HepG2 (cell line): ENCODE measurements around the gene C11orf42. TPM values are rescaled to one million over a fixed set of nuclear protein-coding genes. Genes with fewer than 3 reads are reported as not detected.
A peak's percentile ranks its signal among the peaks of the same experiment; 100 is the strongest.

Experiments used
- ATAC-seq: fragments of 200-7000 bp; cut with Tn5 transposase; 3 replicates; pipeline ENCODE4 v1.9.1; 2020; ENCODE audit warnings: mild to moderate bottlenecking, moderate library complexity
- BruUV-seq: library from RNA; stranded (reverse); fragments of 400-500 nt; replicated peaks from 2 replicates; lab custom pipeline; 2021; lab: Mats Ljungman, UMichigan
- CTCF ChIA-PET: fragments of 300-600 bp; formaldehyde crosslinking; extraction: SDS; loops from one replicate; lab custom pipeline; 2021; ENCODE audit warnings: low total read pairs, inconsistent platforms, low intra/inter-chr PET ratio; lab: Yijun Ruan, JAX
- POLR2A ChIA-PET: fragments of 350-600 bp; sonication (Branson Sonifier 250); formaldehyde crosslinking; loops from one replicate; lab custom pipeline; 2020; ENCODE audit warnings: antibody characterized with exemption, inconsistent platforms; lab: Yijun Ruan, JAX
- DNase-seq: peaks from one replicate; pipeline ENCODE4 v3.0.0-alpha.2; 2015; ENCODE audit warnings: low spot score
- FAIRE-seq: peaks from 3 replicates; lab custom pipeline; 2011; peaks lifted over from hg19 to GRCh38; lab: Jason Lieb, UNC
- H2AFZ ChIP-seq: one replicate; pipeline ENCODE4 v1.6.1; 2011; ENCODE audit warnings: low read length, inconsistent platforms
- H3K27ac ChIP-seq: fragments of 300-600 bp; 3 replicates; pipeline ENCODE4 v1.8.0; 2011; ENCODE audit warnings: mixed run types, mild to moderate bottlenecking, mixed read lengths, low read length, inconsistent platforms; ENCODE audit not compliant: insufficient read depth; ENCODE audit errors: extremely low read length
- H3K27me3 ChIP-seq, 2 experiments: fragments of 200-600 bp in 1 of 2; 2 replicates in 1 of 2; 3 replicates in 1 of 2; pipeline versions ENCODE4 v1.6.0 to v1.8.0; 2011; ENCODE audit warnings: low read length in 2 of 2, mild to moderate bottlenecking in 2 of 2, moderate library complexity in 2 of 2, inconsistent platforms in 1 of 2; ENCODE audit not compliant: insufficient read depth in 2 of 2, control insufficient read depth in 1 of 2
- H3K36me3 ChIP-seq, 2 experiments: fragments of 200-600 bp in 1 of 2; replicated peaks in 1 of 2; 2 replicates in 1 of 2; 3 replicates in 1 of 2; pipeline versions ENCODE4 v1.5.1 to v1.8.0; 2011; ENCODE audit warnings: low read length in 2 of 2, inconsistent platforms in 1 of 2; ENCODE audit not compliant: insufficient read depth in 2 of 2, control insufficient read depth in 1 of 2
- H3K4me1 ChIP-seq: 2 replicates; pipeline ENCODE4 v1.5.1; 2012; ENCODE audit warnings: low read length, inconsistent platforms; ENCODE audit not compliant: insufficient read depth
- H3K4me2 ChIP-seq: 2 replicates; pipeline ENCODE4 v1.6.0; 2011; ENCODE audit warnings: low read depth, low read length, inconsistent platforms
- H3K4me3 ChIP-seq, 3 experiments: fragments of 200-600 bp in 1 of 3; sonication (generic), shearing (Covaris generic) in 1 of 3; replicated peaks in 1 of 3; 2 replicates each; pipeline ENCODE4 v1.5.1; 2011 to 2016; ENCODE audit warnings: low read length in 3 of 3, inconsistent platforms in 2 of 3, low read depth in 2 of 3, mild to moderate bottlenecking in 2 of 3, control low read depth in 1 of 3, mixed read lengths in 1 of 3; ENCODE audit not compliant: insufficient read depth in 1 of 3
- H3K79me2 ChIP-seq: one replicate; pipeline ENCODE4 v1.6.1; 2011; ENCODE audit warnings: low read length, inconsistent platforms; ENCODE audit not compliant: insufficient read depth
- H3K9ac ChIP-seq: 2 replicates; pipeline ENCODE4 v1.6.0; 2011; ENCODE audit warnings: mild to moderate bottlenecking, low read depth, low read length, inconsistent platforms; ENCODE audit not compliant: insufficient read depth
- H3K9me3 ChIP-seq: 2 replicates; pipeline ENCODE4 v1.5.1; 2012; ENCODE audit warnings: mild to moderate bottlenecking, low read length
- H4K20me1 ChIP-seq: 2 replicates; pipeline ENCODE4 v1.6.0; 2011; ENCODE audit warnings: inconsistent platforms, mild to moderate bottlenecking, low read length, moderate library complexity; ENCODE audit not compliant: insufficient read depth
- MAFK ChIP-seq, 2 experiments: IDR thresholded peaks in 1 of 2; conservative IDR thresholded peaks in 1 of 2; 2 replicates each; pipeline ENCODE4 v1.6.1; 2011; ENCODE audit warnings: improper control_type of control experiment in 2 of 2, low read length in 2 of 2
- NFYB ChIP-seq: sonication (generic); formaldehyde crosslinking; IDR thresholded peaks from 2 replicates; pipeline ENCODE4 v1.4.0; 2020; ENCODE audit warnings: missing genetic modification reagents
- ZFYVE20 ChIP-seq: sonication (generic); formaldehyde crosslinking; IDR thresholded peaks from 2 replicates; pipeline ENCODE4 v1.8.0; 2023; ENCODE audit warnings: low read depth, mild to moderate bottlenecking, moderate library complexity, missing genetic modification reagents, borderline replicate concordance
- ZNF3 ChIP-seq: IDR thresholded peaks from 2 replicates; pipeline ENCODE4 v1.7.0; 2017; ENCODE audit warnings: inconsistent platforms
- ZSCAN22 ChIP-seq: sonication (generic); formaldehyde crosslinking; IDR thresholded peaks from 2 replicates; pipeline ENCODE4 v1.4.0; 2020; ENCODE audit warnings: mild to moderate bottlenecking, missing genetic modification reagents
- in situ Hi-C: cut with HindIII; loops from 2 replicates; pipeline ENCODE4 v1.10.0; 2017; ENCODE audit warnings: low pct_unique_long_range_greater_than_20kb; ENCODE audit not compliant: extremely low pct_ligation_motif_present
- intact Hi-C: fragments of 100-400 bp; cut with micrococcal nuclease; formaldehyde crosslinking; loops from one replicate; pipeline ENCODE4 v1.10.0; 2022; ENCODE audit not compliant: unreplicated experiment
- polyA plus RNA-seq, 8 experiments: library from polyadenylated mRNA; depleted of rRNA in 3 of 8; stranded (reverse) in 7 of 8; unstranded in 1 of 8; fragments of >200 nt; fragmentation: Illumina TruSeq in 4 of 8; extraction: Trizol in 4 of 8; gene quantifications; 2 replicates each; pipeline versions ENCODE4 v1.2.1 to v1.2.3, GENCODE V29; 2011 to 2016; ENCODE audit warnings: low read depth in 4 of 8, missing spikeins in 1 of 8, mixed read lengths in 1 of 8; ENCODE audit not compliant: insufficient read depth in 1 of 8
- total RNA-seq, 5 experiments: library from RNA; depleted of rRNA; stranded (reverse); fragments of >200 nt; fragmentation: Illumina TruSeq; extraction: Trizol; gene quantifications; 2 replicates each; pipeline ENCODE4 v1.2.3, GENCODE V29; 2016; ENCODE audit warnings: low read depth in 1 of 5
- TF ChIP-seq, protein P1 (sequence below): fragments of 450-650 bp; IDR thresholded peaks from 2 replicates; pipeline ENCODE4 v1.6.1; 2016
- TF ChIP-seq, protein P2 (sequence below): sonication (generic); formaldehyde crosslinking; IDR thresholded peaks from one replicate; pipeline ENCODE4 v1.5.1; 2020; ENCODE audit warnings: mild to moderate bottlenecking, missing genetic modification reagents; ENCODE audit errors: not compliant biosample characterization

C11orf42 gene
- total and polyA plus RNA-seq, 2 of the 13 experiments (the other 11 are each of a cell fraction or from before 2014, with no cell fraction given): not detected

- peaks cover 34% of the 10 kb centered on the region for H3K4me1 ChIP-seq
- H3K27me3 ChIP-seq: peaks cover 0 to 2% of the 10 kb centered on the region in 2 experiments; a peak in 1 of 5 replicates
- H3K27ac ChIP-seq: no peak overlapping the region
- no TSS peak for BruUV-seq
- H3K36me3 ChIP-seq: no peaks in the 10 kb centered on the region
- no peaks in the 10 kb centered on the region for H3K9me3 ChIP-seq
- CTCF ChIA-PET: no interaction called here
- POLR2A ChIA-PET: no interaction called here
- ATAC-seq (no peak), DNase-seq (no peak), FAIRE-seq (no peak)
- TF ChIP-seq MAFK (conservative IDR thresholded peaks at IDR 0.05 in 1 of 2, IDR thresholded peaks at IDR 0.05 in 1 of 2; ENCODE audit: low read length in 2 of 2): no peak
- TF ChIP-seq, protein P1, sequence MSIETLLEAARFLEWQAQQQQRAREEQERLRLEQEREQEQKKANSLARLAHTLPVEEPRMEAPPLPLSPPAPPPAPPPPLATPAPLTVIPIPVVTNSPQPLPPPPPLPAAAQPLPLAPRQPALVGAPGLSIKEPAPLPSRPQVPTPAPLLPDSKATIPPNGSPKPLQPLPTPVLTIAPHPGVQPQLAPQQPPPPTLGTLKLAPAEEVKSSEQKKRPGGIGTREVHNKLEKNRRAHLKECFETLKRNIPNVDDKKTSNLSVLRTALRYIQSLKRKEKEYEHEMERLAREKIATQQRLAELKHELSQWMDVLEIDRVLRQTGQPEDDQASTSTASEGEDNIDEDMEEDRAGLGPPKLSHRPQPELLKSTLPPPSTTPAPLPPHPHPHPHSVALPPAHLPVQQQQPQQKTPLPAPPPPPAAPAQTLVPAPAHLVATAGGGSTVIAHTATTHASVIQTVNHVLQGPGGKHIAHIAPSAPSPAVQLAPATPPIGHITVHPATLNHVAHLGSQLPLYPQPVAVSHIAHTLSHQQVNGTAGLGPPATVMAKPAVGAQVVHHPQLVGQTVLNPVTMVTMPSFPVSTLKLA: no peak
- no peak for TF ChIP-seq ZFYVE20
- TF ChIP-seq ZNF3 (CRISPR knock-in tag): no peak
- no peak for TF ChIP-seq ZSCAN22 (CRISPR knock-in tag)
- no peak for TF ChIP-seq NFYB (CRISPR knock-in tag)
- TF ChIP-seq, protein P2, sequence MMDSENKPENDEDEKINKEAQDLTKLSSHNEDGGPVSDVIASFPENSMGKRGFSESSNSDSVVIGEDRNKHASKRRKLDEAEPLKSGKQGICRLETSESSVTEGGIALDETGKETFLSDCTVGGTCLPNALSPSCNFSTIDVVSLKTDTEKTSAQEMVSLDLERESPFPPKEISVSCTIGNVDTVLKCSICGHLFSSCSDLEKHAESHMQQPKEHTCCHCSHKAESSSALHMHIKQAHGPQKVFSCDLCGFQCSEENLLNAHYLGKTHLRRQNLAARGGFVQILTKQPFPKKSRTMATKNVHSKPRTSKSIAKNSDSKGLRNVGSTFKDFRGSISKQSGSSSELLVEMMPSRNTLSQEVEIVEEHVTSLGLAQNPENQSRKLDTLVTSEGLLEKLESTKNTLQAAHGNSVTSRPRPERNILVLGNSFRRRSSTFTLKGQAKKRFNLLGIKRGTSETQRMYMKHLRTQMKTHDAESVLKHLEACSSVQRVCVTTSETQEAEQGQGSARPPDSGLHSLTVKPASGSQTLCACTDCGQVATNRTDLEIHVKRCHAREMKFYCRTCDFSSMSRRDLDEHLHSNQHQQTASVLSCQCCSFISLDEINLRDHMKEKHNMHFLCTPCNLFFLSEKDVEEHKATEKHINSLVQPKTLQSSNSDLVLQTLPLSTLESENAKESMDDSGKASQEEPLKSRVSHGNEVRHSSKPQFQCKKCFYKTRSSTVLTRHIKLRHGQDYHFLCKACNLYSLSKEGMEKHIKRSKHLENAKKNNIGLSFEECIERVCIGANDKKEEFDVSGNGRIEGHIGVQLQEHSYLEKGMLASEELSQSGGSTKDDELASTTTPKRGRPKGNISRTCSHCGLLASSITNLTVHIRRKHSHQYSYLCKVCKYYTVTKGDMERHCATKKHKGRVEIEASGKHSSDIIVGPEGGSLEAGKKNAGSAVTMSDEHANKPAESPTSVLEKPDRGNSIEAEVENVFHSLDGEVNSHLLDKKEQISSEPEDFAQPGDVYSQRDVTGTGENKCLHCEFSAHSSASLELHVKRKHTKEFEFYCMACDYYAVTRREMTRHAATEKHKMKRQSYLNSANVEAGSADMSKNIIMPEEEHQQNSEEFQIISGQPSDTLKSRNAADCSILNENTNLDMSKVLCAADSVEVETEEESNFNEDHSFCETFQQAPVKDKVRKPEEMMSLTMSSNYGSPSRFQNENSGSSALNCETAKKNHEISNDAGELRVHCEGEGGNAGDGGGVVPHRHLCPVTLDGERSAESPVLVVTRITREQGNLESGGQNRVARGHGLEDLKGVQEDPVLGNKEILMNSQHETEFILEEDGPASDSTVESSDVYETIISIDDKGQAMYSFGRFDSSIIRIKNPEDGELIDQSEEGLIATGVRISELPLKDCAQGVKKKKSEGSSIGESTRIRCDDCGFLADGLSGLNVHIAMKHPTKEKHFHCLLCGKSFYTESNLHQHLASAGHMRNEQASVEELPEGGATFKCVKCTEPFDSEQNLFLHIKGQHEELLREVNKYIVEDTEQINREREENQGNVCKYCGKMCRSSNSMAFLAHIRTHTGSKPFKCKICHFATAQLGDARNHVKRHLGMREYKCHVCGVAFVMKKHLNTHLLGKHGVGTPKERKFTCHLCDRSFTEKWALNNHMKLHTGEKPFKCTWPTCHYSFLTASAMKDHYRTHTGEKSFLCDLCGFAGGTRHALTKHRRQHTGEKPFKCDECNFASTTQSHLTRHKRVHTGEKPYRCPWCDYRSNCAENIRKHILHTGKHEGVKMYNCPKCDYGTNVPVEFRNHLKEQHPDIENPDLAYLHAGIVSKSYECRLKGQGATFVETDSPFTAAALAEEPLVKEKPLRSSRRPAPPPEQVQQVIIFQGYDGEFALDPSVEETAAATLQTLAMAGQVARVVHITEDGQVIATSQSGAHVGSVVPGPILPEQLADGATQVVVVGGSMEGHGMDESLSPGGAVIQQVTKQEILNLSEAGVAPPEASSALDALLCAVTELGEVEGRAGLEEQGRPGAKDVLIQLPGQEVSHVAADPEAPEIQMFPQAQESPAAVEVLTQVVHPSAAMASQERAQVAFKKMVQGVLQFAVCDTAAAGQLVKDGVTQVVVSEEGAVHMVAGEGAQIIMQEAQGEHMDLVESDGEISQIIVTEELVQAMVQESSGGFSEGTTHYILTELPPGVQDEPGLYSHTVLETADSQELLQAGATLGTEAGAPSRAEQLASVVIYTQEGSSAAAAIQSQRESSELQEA (CRISPR knock-in tag): no peak
- no peaks in the 10 kb centered on the region for H4K20me1 ChIP-seq
- H3K4me3 ChIP-seq: no peak overlapping the region; a peak in 1 of 6 replicates
- peaks cover 46% of the 10 kb centered on the region for H3K79me2 ChIP-seq
- no peak overlapping the region for H2AFZ ChIP-seq
- in situ Hi-C loops: no loop called here
- intact Hi-C loops: loop anchor here (10.0 kb wide), 1 partner anchor 252 kb away; the partner anchor contains the start of genes ARFIP2 and TIMM10B
- H3K9ac ChIP-seq: no peak overlapping the region
- peak overlapping the region; percentile 93 for H3K4me2 ChIP-seq
Measured at GRCh38 chr11:6232899-6233298, 27.5 kb downstream of the C11orf42 start.
